ENCODE results near the gene ATP1B2.
"Not testable (repeated sequence)": the region's sequence is repeated elsewhere in the genome, so short reads cannot be mapped to it uniquely, and the experiment has no call there.

ATP1B2 gene

DNA sequence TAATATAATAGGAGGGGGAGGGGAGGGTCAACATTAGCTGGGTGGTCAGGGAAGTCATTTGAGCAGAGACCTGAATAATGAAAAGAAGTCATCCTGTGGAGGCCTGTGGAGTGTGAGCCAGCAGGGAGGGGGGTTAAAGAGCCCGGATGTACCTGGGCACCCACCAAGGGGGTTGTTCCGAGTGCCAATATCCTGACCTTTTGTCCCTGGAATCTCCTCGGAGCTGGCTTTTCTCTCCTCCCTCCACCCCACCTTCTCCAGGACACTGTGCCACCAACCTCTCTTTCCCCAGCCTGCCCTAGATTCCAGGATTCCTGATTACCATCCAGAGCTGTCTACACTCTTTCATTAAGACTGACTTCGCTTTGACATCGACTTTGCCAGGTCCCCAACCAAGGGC, 14.6 kb upstream of the ATP1B2 start:
- no peak for DNase-seq

DNA sequence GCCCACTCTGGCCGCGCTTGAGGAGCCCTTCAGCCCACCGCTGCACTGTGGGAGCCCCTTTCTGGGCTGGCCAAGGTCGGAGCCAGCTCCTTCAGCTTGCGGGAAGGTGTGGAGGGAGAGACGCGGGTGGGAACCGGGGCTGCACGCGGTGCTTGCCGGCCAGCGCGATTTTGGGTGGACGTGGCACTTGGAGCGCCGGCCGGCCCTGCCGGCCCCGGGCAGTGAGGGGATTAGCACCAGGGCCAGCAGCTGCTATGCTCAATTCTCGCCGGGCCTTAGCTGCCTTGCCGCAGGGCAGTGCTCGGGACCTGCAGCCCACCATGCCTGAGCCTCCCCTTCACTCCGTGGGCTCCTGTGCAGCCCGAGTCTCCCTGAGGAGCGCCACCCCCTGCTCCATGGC, 9.9 kb upstream of the ATP1B2 start:
- DNase-seq: no peak

- not testable (repeated sequence) for DNase-seq
Measured at GRCh38 chr17:7641635-7642034, 9.1 kb upstream of the ATP1B2 start.

DNA sequence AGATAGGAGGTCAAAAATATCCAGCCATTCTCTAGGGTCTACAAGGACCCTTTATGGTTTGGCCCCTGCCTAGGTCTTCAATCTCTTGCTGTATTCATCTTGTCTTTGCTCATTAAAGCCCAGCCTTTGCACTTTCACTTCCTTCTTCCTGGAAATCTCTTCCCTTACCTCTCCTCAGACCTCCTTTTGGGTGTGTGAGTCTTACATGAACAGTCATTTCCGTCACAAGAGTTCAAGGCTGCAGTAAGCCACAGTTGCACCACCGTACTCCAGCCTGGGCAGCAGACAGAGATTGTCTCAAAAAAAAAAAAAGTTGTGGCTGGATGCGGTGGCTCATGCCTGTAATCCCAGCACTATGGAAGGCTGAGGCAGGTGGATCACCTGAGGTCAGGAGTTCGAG, 6.0 kb upstream of the ATP1B2 start:
- DNase-seq: peak; percentile 99

- no peak for DNase-seq
Measured at GRCh38 chr17:7646457-7646856, 4.3 kb upstream of the ATP1B2 start.

DNA sequence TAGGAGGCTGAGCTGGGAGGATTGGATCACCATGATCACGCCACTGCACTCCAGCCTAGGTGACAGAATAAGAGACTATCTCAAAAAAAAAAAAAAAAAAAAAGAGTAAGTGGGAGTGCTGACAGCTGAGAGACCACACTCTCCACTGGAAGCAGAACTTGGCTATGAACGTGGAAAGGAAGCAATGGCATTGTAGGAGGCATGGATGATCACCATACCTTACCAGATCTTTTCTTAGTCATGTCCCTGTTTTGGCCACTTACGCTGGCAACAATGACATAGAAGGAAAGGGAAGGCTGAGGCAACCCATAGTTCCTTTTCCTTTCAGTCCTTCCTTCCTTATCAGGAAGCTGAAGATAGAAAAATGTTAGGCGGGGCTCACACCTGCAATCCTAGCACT, 3.7 kb upstream of the ATP1B2 start:
- no peak for DNase-seq

- no peak for DNase-seq
Measured at GRCh38 chr17:7651097-7651664, 455 bp downstream of the ATP1B2 start.

DNA sequence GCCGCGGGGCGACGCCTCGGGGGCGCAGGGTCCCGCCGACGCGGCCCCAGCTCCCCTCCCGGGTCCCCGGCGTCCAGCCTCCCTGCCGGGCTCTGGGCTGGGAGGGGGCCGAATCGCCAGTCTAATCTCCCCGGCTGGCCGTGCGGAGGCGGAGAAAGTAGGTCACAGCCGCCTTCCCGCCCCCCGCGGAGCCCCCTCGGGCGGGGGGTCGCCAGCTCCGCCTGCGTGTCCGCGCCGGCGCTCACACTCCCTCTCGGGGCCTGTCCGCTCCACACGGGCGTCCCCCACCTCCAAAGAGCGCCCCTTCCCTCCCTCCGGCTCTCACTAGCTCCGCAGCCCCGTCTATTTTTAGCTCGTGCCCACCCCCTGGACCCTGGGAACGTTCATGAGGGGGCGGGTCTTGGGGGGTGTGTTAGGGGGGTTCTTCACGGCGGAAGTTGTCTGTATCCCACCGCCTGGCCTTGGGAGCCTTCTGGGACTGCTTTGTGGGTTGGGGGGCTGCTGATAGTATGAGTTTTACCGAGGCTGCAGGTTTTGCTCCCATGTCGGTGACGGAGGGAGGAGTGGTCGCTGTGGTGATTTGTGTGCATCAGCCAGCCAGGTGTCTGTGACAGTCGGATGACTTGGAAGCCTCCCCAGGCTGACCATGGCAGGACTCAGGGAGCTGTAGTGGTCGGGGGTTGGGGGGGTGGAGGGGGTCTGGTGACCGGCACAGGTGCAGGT, 1.1 kb downstream of the ATP1B2 start:
- DNase-seq: no peak

DNA sequence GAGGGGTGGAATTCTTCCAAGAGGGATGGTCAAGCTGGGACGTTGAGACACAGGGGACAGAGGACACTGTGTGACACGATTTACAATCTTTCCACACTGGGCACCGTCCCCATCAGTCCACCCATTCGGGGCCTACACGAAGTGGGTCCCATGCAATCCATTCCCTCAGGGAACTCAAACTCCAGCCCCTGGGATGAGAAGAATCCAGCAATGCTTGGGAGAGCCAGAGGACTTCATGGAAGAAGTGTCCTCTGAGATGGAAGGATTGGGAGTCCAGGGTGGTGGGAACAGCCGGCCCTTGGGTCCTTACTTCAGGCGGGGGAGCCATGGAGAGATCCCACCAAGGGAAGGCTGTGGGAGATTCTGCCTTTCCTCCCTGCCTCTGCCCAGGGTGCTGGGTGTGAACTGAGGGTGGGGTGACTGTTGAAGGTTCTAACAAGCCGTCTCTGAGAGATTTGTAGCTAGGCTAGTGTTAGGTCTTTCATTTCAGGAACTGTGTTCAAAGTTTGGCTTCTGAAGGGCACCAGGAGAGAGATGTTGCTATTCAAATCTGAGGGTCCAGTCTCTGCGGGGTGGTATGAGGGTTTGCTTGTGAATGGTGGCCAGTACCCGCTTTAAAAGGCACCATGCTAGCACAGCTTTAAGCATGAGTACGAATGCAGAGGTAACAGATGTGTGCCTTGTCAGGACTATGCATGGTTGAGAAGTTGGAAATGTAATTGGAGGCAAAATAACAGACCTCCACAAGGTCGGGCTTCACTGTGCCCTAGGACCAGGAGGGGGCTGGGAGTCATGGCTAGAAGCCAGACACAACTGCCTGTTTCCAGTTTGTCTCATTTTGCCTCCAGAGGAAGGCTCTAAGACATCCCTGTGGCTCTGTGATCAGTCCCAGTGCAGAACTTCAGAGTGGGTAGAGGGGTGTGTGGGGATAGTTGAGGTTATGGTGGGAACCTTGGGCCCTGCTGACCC, 1.9 kb downstream of the ATP1B2 start:
- DNase-seq: no peak

DNA sequence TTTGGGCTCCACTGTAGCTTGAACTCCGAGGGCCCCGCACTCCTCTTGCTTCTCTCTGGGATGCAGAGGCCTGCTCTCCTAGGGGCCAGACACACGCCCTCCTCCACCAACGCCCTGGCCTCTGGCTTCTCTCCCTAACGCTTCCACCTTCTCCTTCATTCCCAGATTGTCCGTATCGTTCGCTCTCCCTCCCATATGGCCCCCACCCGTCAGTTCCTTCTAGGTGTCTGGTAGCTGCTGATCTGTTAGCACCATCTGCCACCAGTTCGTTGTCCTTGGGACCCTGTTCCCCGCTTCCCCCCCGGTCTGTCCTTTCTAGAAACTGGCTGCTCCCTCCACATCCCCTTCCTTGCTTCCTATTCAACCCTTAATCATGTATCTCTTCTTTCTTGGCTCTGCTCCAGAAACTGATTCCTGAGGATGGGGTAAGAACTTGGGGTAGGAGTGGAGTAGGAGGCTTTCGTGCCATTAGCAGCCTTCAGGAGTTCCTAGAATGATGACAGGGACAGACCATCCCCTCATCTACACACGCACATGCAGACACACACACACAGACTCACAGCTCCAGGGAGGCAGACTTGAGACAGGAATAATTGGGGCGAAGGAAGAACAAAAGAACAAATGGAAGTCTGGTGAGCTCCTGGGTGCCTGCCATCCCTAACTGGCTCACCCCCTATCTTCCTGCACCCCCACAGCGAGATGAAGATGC, 4.3 kb downstream of the ATP1B2 start:
- no peak for DNase-seq

- no peak for DNase-seq
Measured at GRCh38 chr17:7655541-7655840, 4.8 kb downstream of the ATP1B2 start.

GRCh38 chr17:7656958-7657609, 6.4 kb downstream of the ATP1B2 start:
- no peak for DNase-seq

DNA sequence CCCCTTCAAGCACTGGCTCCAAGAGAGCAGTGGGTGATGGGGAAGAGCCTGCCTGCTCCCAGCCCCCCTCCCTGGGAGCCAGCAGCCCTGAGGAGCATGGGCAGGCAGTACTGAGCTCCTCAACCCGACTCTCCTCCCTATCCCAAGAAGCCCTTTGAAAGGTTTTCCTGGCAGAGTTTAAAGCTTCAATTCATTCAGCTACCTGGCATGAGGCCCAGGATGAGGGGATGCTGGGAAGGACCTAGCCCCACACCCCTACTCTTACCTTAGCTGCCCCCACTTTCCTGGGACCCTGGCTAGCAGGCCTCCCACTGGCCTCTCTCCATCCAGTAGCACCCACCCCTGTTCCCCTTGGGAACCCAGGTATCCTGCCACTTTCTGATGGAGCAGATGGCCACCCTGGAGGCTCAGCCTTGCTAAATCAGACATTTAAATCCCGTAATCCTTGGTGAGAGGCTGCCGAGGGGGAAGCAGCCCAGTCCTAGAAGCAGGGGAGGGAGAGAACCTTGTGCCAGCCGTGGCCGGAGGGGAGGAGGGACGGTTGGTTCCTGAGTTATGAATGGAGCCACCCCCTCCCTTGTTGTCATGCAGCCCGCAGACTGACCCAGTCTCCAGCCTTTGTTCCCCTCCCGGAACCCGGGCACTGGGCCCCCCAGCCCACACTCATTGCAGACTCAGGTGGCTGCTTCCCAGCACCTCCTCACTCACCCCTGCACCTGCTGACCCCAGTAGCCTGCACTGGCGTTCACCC, 17.1 kb downstream of the ATP1B2 start:
- no peak for DNase-seq

- no peak for DNase-seq
Measured at GRCh38 chr17:7668482-7668881, 17.8 kb downstream of the ATP1B2 start.

DNA sequence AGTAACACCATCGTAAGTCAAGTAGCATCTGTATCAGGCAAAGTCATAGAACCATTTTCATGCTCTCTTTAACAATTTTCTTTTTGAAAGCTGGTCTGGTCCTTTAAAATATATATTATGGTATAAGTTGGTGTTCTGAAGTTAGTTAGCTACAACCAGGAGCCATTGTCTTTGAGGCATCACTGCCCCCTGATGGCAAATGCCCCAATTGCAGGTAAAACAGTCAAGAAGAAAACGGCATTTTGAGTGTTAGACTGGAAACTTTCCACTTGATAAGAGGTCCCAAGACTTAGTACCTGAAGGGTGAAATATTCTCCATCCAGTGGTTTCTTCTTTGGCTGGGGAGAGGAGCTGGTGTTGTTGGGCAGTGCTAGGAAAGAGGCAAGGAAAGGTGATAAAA, 22.5 kb downstream of the ATP1B2 start:
- peak; percentile 39 for DNase-seq

- DNase-seq: no peak
Measured at GRCh38 chr17:7674934-7675333, 24.2 kb downstream of the ATP1B2 start.

DNA sequence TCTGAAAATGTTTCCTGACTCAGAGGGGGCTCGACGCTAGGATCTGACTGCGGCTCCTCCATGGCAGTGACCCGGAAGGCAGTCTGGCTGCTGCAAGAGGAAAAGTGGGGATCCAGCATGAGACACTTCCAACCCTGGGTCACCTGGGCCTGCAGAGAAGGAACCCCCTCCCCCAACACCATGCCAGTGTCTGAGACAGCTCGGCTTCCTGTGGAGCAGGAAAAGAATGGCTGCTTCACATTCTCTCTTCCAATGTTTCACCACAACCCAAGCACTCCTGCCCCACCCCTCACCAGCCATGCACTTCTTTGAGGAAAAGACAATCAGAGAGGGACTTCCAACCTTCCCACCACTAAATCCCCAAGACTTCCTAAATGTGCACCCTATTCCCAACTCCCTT, 25.8 kb downstream of the ATP1B2 start:
- DNase-seq: no peak

GRCh38 chr17:7677388-7678067, 26.8 kb downstream of the ATP1B2 start:
- no peak for DNase-seq

DNA sequence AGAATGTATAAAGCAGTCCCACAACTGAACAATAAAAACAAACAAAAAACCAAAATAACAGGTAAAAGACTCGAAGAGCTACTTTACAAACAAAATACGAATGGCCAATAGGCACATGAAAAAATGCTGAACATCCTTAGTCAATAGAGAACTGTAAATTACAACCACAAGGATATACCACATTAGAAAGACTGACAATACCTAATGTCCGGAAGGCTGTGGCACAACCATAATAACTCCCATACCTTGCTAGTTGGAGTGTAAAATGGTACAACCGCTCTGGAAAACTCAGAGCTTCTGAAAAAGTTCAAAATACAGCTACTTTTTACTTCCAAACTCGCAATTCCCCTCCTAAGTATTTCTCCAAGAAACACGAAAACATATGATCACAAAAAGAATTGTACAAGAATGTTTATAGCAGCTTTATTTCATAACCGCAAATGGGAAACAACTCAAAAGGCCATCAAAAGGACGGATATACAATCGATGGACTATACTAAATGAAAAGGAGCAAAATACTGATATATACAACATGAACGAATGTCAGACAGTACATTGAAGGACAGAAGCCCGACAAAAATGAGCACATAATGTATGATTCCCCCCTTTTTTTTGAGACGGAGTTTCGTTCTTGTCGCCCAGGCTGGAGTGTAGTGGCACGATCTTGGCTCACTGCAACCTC, 34.3 kb downstream of the ATP1B2 start:
- DNase-seq: no peak

- DNase-seq: peak; percentile 92
Measured at GRCh38 chr17:7685533-7686221, 35.0 kb downstream of the ATP1B2 start.
